Neural progenitor cell (in vitro differentiated cells): ENCODE data around the gene PANX1. TPM values are rescaled to one million over a fixed set of nuclear protein-coding genes. Genes with fewer than 3 reads are reported as not detected.

Source experiments
- DNase-seq: peaks from one replicate; pipeline ENCODE4 v3.0.0-alpha.2; 2016; ENCODE audit warnings: low spot score
- H2AFZ ChIP-seq: fragments of 200-600 bp; sonication (generic); replicated peaks from 2 replicates; pipeline ENCODE4 v1.6.1; 2016; ENCODE audit warnings: antibody characterized with exemption
- H3F3A ChIP-seq: fragments of 200-600 bp; sonication (generic); 2 replicates; pipeline ENCODE4 v1.6.1; 2016; ENCODE audit warnings: antibody characterized with exemption, low read depth
- H3K27ac ChIP-seq: fragments of 200-600 bp; sonication (generic); 2 replicates; pipeline ENCODE4 v1.5.1; 2016; ENCODE audit warnings: mild to moderate bottlenecking
- H3K27me3 ChIP-seq: fragments of 200-600 bp; sonication (generic); 2 replicates; pipeline ENCODE4 v1.6.1; 2016; ENCODE audit warnings: mild to moderate bottlenecking, moderate library complexity
- H3K36me3 ChIP-seq: fragments of 200-600 bp; sonication (generic); 2 replicates; pipeline ENCODE4 v1.5.1; 2016
- H3K4me1 ChIP-seq: fragments of 200-600 bp; sonication (generic); 2 replicates; pipeline ENCODE4 v1.6.1; 2016; ENCODE audit warnings: mixed run types
- H3K4me2 ChIP-seq: fragments of 200-600 bp; sonication (generic); 2 replicates; pipeline ENCODE4 v1.6.1; 2016
- H3K4me3 ChIP-seq: fragments of 200-600 bp; sonication (generic); 2 replicates; pipeline ENCODE4 v1.5.1; 2016
- H3K79me2 ChIP-seq: fragments of 200-600 bp; sonication (generic); 2 replicates; pipeline ENCODE4 v1.6.1; 2016; ENCODE audit warnings: low read depth
- H3K9ac ChIP-seq: fragments of 200-600 bp; sonication (generic); 2 replicates; pipeline ENCODE4 v1.6.1; 2016
- H3K9me3 ChIP-seq: fragments of 200-600 bp; sonication (generic); 2 replicates; pipeline ENCODE4 v1.5.1; 2016; ENCODE audit warnings: low read depth
- H4K20me1 ChIP-seq: fragments of 200-600 bp; sonication (generic); 2 replicates; pipeline ENCODE4 v1.6.1; 2016; ENCODE audit warnings: low read depth
- H3K27ac Mint-ChIP-seq: 3 replicates; pipeline ENCODE4 v1.8.0; 2021; ENCODE audit warnings: mixed read lengths
- H3K27me3 Mint-ChIP-seq: 2 replicates; pipeline ENCODE4 v1.8.0; 2022; ENCODE audit warnings: low read depth, mild to moderate bottlenecking, inconsistent platforms, moderate library complexity, mixed read lengths; ENCODE audit not compliant: insufficient read depth
- H3K36me3 Mint-ChIP-seq: 3 replicates; pipeline ENCODE4 v1.8.0; 2021; ENCODE audit warnings: mixed read lengths
- H3K4me1 Mint-ChIP-seq: 3 replicates; pipeline ENCODE4 v1.8.0; 2021; ENCODE audit warnings: mixed read lengths
- H3K4me3 Mint-ChIP-seq: 3 replicates; pipeline ENCODE4 v1.8.0; 2021; ENCODE audit warnings: mild to moderate bottlenecking, moderate library complexity, mixed read lengths
- H3K9me3 Mint-ChIP-seq: 3 replicates; pipeline ENCODE4 v1.8.0; 2020; ENCODE audit warnings: mixed read lengths
- EZH2 ChIP-seq: fragments of 200-600 bp; sonication (generic); IDR thresholded peaks from 2 replicates; pipeline ENCODE4 v1.6.1; 2017; ENCODE audit warnings: antibody characterized with exemption, mild to moderate bottlenecking, moderate library complexity
- EZH2phosphoT487 ChIP-seq: fragments of 200-600 bp; sonication (generic); IDR thresholded peaks from 2 replicates; pipeline ENCODE4 v1.6.1; 2017; ENCODE audit warnings: antibody characterized with exemption
- total RNA-seq: library from RNA; depleted of rRNA; stranded (reverse); fragments of >200 nt; gene quantifications from 2 replicates; pipeline ENCODE4 v1.2.3, GENCODE V29; 2015; ENCODE audit warnings: low replicate concordance
- TF ChIP-seq, protein P1 (sequence below): fragments of 200-600 bp; sonication (generic); IDR thresholded peaks from 2 replicates; pipeline ENCODE4 v1.5.1; 2017; ENCODE audit warnings: antibody characterized with exemption, mild to moderate bottlenecking

The PANX1 gene
- total RNA-seq, 1 donor from 2014 or later: 26.4 TPM

DNA sequence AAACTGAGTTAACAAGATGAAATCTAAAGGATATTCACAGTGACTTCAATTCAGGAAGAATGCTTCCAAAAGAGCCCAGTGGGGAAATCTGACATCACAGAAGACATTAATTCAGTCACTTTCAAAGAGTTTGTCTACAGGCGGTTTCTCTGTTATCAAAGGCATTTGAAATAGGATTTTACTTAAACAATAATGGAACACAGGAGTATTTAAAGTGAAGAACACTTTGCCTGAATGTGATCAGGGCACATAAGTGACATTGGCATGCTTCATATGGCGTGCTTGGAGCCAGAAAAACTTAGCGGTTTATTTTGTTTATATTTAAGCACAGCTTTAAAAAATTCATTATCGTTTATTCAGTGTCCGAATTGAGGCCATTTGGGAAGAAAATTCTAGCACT, 52.9 kb downstream of the PANX1 start:
- no peak overlapping the region for H3K4me2 ChIP-seq
- no peaks in the 10 kb centered on the region for H4K20me1 ChIP-seq
- H3K4me3 ChIP-seq: no peak overlapping the region
- Mint-ChIP-seq H3K4me3 (no peak overlapping the region), H3K9me3 (no peaks in the 10 kb centered on the region), H3K36me3 (peaks cover 41% of the 10 kb centered on the region), H3K27ac (no peak overlapping the region), H3K4me1 (peaks cover 9% of the 10 kb centered on the region), H3K27me3 (no peaks in the 10 kb centered on the region)
- H3K4me1 ChIP-seq: no peaks in the 10 kb centered on the region
- peaks cover 23% of the 10 kb centered on the region for H3K79me2 ChIP-seq
- H3K27me3 ChIP-seq: no peaks in the 10 kb centered on the region
- H3K27ac ChIP-seq: no peak overlapping the region
- H3K36me3 ChIP-seq: peaks cover 22% of the 10 kb centered on the region
- no peak overlapping the region for H3K9ac ChIP-seq
- no peaks in the 10 kb centered on the region for H3F3A ChIP-seq
- DNase-seq: no peak
- TF ChIP-seq EZH2phosphoT487 (no peak), EZH2 (no peak)
- TF ChIP-seq, protein P1, sequence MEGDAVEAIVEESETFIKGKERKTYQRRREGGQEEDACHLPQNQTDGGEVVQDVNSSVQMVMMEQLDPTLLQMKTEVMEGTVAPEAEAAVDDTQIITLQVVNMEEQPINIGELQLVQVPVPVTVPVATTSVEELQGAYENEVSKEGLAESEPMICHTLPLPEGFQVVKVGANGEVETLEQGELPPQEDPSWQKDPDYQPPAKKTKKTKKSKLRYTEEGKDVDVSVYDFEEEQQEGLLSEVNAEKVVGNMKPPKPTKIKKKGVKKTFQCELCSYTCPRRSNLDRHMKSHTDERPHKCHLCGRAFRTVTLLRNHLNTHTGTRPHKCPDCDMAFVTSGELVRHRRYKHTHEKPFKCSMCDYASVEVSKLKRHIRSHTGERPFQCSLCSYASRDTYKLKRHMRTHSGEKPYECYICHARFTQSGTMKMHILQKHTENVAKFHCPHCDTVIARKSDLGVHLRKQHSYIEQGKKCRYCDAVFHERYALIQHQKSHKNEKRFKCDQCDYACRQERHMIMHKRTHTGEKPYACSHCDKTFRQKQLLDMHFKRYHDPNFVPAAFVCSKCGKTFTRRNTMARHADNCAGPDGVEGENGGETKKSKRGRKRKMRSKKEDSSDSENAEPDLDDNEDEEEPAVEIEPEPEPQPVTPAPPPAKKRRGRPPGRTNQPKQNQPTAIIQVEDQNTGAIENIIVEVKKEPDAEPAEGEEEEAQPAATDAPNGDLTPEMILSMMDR: no peak
- no peak overlapping the region for H2AFZ ChIP-seq
- H3K9me3 ChIP-seq: no peaks in the 10 kb centered on the region

DNA sequence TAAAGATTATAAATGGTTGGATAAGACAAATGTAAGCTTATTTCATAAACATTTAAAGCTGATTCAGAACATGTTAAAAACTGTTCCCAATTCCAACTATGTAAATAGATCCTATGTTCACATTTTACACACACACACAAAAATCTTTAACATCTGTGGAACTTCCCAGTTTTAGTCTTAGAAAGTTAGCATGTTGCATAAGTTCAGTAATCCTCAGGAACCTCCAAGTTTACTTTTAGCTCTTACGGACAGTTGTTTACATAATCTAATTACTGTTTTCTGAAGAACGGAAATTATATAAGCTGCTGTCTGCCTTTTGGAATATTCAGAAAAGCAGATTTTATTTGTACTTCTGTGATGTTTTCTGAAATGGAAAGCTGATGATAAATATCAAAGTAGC, 53.3 kb downstream of the PANX1 start:
- Histone ChIP-seq H3F3A (no peaks in the 10 kb centered on the region), H3K9ac (no peak overlapping the region), H3K27ac (no peak overlapping the region), H4K20me1 (no peaks in the 10 kb centered on the region), H3K27me3 (no peaks in the 10 kb centered on the region), H3K79me2 (peaks cover 19% of the 10 kb centered on the region), H3K4me1 (peaks cover 3% of the 10 kb centered on the region), H3K4me2 (no peak overlapping the region), H3K4me3 (no peak overlapping the region), H2AFZ (no peak overlapping the region), H3K9me3 (no peaks in the 10 kb centered on the region), H3K36me3 (peaks cover 22% of the 10 kb centered on the region)
- Mint-ChIP-seq H3K4me3 (no peak overlapping the region), H3K36me3 (peaks cover 43% of the 10 kb centered on the region), H3K9me3 (no peaks in the 10 kb centered on the region), H3K27ac (no peak overlapping the region), H3K4me1 (peaks cover 9% of the 10 kb centered on the region), H3K27me3 (no peaks in the 10 kb centered on the region)
- DNase-seq: no peak
- TF ChIP-seq, protein P1: no peak
- TF ChIP-seq EZH2phosphoT487: no peak
- no peak for TF ChIP-seq EZH2

DNA sequence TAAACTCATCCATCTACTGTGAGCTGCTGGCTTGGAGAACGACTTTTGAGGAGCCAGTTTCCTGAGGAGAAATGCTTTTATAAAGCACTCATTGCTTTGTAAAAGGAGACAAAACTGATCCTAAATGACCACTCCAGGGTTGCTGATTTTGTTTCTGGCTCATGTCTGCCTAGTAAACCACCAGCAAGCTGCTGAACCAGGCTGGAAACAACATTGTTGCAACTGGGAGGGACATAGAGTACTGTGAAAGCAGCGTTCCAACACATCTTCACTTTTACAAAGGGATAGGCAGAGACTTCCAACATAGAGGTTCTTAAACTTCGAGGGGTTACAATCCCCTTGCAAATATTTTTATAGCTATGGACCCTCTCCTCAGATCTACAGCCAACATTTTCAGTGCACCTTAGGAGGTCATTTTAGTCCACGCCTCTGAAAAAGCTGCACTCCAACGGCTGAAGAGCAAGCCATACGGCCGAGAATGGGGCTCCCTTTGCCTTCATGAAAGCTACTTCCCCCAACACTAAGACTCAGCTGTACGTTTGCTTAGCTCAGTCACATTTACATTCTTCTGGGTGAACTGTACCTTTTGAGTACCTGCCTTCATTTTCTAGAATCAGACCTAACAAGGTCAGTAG, 54.7 kb downstream of the PANX1 start:
- no peak overlapping the region for H3K4me3 ChIP-seq
- H4K20me1 ChIP-seq: no peaks in the 10 kb centered on the region
- TF ChIP-seq, protein P1: no peak
- TF ChIP-seq EZH2: no peak
- no peak for TF ChIP-seq EZH2phosphoT487
- no peak overlapping the region for H3K4me3 Mint-ChIP-seq
- peaks cover 4% of the 10 kb centered on the region for H3K4me1 ChIP-seq
- no peak overlapping the region for H3K4me2 ChIP-seq
- peaks cover 34% of the 10 kb centered on the region for H3K36me3 Mint-ChIP-seq
- no peak overlapping the region for H3K27ac ChIP-seq
- H3K9ac ChIP-seq: no peak overlapping the region
- peaks cover 10% of the 10 kb centered on the region for H3K79me2 ChIP-seq
- peaks cover 22% of the 10 kb centered on the region for H3K36me3 ChIP-seq
- no peaks in the 10 kb centered on the region for H3K9me3 ChIP-seq
- no peaks in the 10 kb centered on the region for H3K27me3 ChIP-seq
- peaks cover 9% of the 10 kb centered on the region for H3K4me1 Mint-ChIP-seq
- no peaks in the 10 kb centered on the region for H3K27me3 Mint-ChIP-seq
- no peak overlapping the region for H3K27ac Mint-ChIP-seq
- H3F3A ChIP-seq: no peaks in the 10 kb centered on the region
- H3K9me3 Mint-ChIP-seq: no peaks in the 10 kb centered on the region
- DNase-seq: no peak
- no peak overlapping the region for H2AFZ ChIP-seq
